Endometrium (tissue), 2 donors: ENCODE data around the gene HMGCS1.
"Not testable (repeated sequence)": the region's sequence is repeated elsewhere in the genome, so short reads cannot be mapped to it uniquely, and the experiment has no call there.

ENCODE experiments used
- FAIRE-seq: peaks from 2 replicates; lab custom pipeline; 2012; peaks lifted over from hg19 to GRCh38; lab: Jason Lieb, UNC
- donor health status: control.
- donor health status: control.

HMGCS1 gene

GRCh38 chr5:43312076-43312661, 1.0 kb downstream of the HMGCS1 start:
- FAIRE-seq, result no peak

- no peak for FAIRE-seq
Observed at GRCh38 chr5:43309637-43310036, 3.6 kb downstream of the HMGCS1 start.

- FAIRE-seq, result no peak
Observed at GRCh38 chr5:43309122-43309521, 4.1 kb downstream of the HMGCS1 start.

GRCh38 chr5:43306954-43307353, 6.3 kb downstream of the HMGCS1 start:
- not testable (repeated sequence) for FAIRE-seq

GRCh38 chr5:43305948-43306565, 7.2 kb downstream of the HMGCS1 start:
- peak; percentile 35 for FAIRE-seq

- no peak for FAIRE-seq
Observed at GRCh38 chr5:43304525-43304924, 8.7 kb downstream of the HMGCS1 start.

GRCh38 chr5:43303242-43303641, 10.0 kb downstream of the HMGCS1 start:
- FAIRE-seq, result no peak

GRCh38 chr5:43302481-43302880, 10.7 kb downstream of the HMGCS1 start:
- FAIRE-seq, result no peak

- no peak for FAIRE-seq
Observed at GRCh38 chr5:43301653-43302091, 11.5 kb downstream of the HMGCS1 start.

- FAIRE-seq, result no peak
Observed at GRCh38 chr5:43300112-43300511, 13.1 kb downstream of the HMGCS1 start.

- FAIRE-seq, result no peak
Observed at GRCh38 chr5:43298443-43298842, 14.8 kb downstream of the HMGCS1 start.

- no peak for FAIRE-seq
Observed at GRCh38 chr5:43296835-43297234, 16.4 kb downstream of the HMGCS1 start.

- no peak for FAIRE-seq
Observed at GRCh38 chr5:43295202-43295601, 18.0 kb downstream of the HMGCS1 start.

GRCh38 chr5:43294226-43294625, 19.0 kb downstream of the HMGCS1 start:
- FAIRE-seq, result no peak

- FAIRE-seq, result no peak
Observed at GRCh38 chr5:43290726-43291125, 22.5 kb downstream of the HMGCS1 start.

GRCh38 chr5:43288269-43288831, 24.9 kb downstream of the HMGCS1 start:
- no peak for FAIRE-seq

GRCh38 chr5:43287493-43287892, 25.7 kb downstream of the HMGCS1 start:
- FAIRE-seq, result no peak

- FAIRE-seq, result no peak
Observed at GRCh38 chr5:43286623-43287022, 26.6 kb downstream of the HMGCS1 start.

GRCh38 chr5:43281840-43282658, 31.2 kb downstream of the HMGCS1 start:
- no peak for FAIRE-seq

- FAIRE-seq, result no peak
Observed at GRCh38 chr5:43279548-43280274, 33.5 kb downstream of the HMGCS1 start.

- no peak for FAIRE-seq
Observed at GRCh38 chr5:43275391-43275790, 37.8 kb downstream of the HMGCS1 start.

GRCh38 chr5:43274435-43275114, 38.6 kb downstream of the HMGCS1 start:
- FAIRE-seq, result no peak
